IMR-90 (cell line): ENCODE data around the gene NTPCR. TPM values are rescaled to one million over a fixed set of nuclear protein-coding genes. Genes with fewer than 3 reads are reported as not detected.
A peak's percentile ranks its signal among the peaks of the same experiment; 100 is the strongest.

Experiments
- ATAC-seq: fragments of 200-7000 bp; cut with Tn5 transposase; 2 replicates; pipeline ENCODE4 v1.9.1; 2020; ENCODE audit warnings: low read depth, mild to moderate bottlenecking, moderate library complexity
- BruUV-seq: library from RNA; stranded (reverse); fragments of 400-500 nt; replicated peaks from 2 replicates; lab custom pipeline; 2021; lab: Mats Ljungman, UMichigan
- CTCF ChIA-PET: fragments of 300-600 bp; formaldehyde crosslinking; extraction: SDS; loops from one replicate; lab custom pipeline; 2021; ENCODE audit warnings: antibody characterized with exemption; lab: Yijun Ruan, JAX
- POLR2A ChIA-PET: fragments of 300-600 bp; sonication (Branson Sonifier 250); formaldehyde crosslinking; loops from one replicate; lab custom pipeline; 2022; ENCODE audit warnings: antibody characterized with exemption; ENCODE audit not compliant: unreplicated experiment; lab: Charles Lee
- DNase-seq: peaks from one replicate; pipeline ENCODE4 v3.0.0; 2013
- H2AFZ ChIP-seq: replicated peaks from 2 replicates; pipeline ENCODE3; 2013; ENCODE audit warnings: low read length, mild to moderate bottlenecking; ENCODE audit not compliant: poor library complexity
- H2AK5ac ChIP-seq: 2 replicates; pipeline ENCODE4 v1.6.1; 2013; ENCODE audit warnings: low read depth, low read length, inconsistent platforms
- H2AK9ac ChIP-seq: replicated peaks from 2 replicates; pipeline ENCODE3; 2013; ENCODE audit warnings: mild to moderate bottlenecking, low read depth, low read length, moderate library complexity; ENCODE audit not compliant: poor library complexity
- H2BK120ac ChIP-seq: 2 replicates; pipeline ENCODE4 v1.6.1; 2013; ENCODE audit warnings: low read depth, low read length, inconsistent platforms
- H2BK15ac ChIP-seq: 3 replicates; pipeline ENCODE4 v1.6.1; 2013; ENCODE audit warnings: low read depth, low read length, inconsistent platforms
- H2BK20ac ChIP-seq: 2 replicates; pipeline ENCODE4 v1.6.1; 2013; ENCODE audit warnings: low read depth, mild to moderate bottlenecking, inconsistent platforms, low read length, moderate library complexity
- H2BK5ac ChIP-seq: 2 replicates; pipeline ENCODE4 v1.6.1; 2013; ENCODE audit warnings: mild to moderate bottlenecking, low read depth, low read length, inconsistent platforms; ENCODE audit not compliant: poor library complexity, severe bottlenecking
- H3K14ac ChIP-seq: replicated peaks from 2 replicates; pipeline ENCODE4 v1.6.1; 2013; ENCODE audit warnings: low read depth, low read length, inconsistent platforms
- H3K18ac ChIP-seq: 2 replicates; pipeline ENCODE4 v1.6.1; 2013; ENCODE audit warnings: low read depth, low read length, control low read depth
- H3K23ac ChIP-seq: 2 replicates; pipeline ENCODE4 v1.6.1; 2013; ENCODE audit warnings: low read depth, low read length, inconsistent platforms
- H3K27ac ChIP-seq: 2 replicates; pipeline ENCODE4 v1.5.1; 2013; ENCODE audit warnings: mild to moderate bottlenecking, control low read depth, low read length; ENCODE audit not compliant: insufficient read depth
- H3K27me3 ChIP-seq: 2 replicates; pipeline ENCODE4 v1.6.1; 2013; ENCODE audit warnings: low read length; ENCODE audit not compliant: control insufficient read depth, insufficient read depth
- H3K36me3 ChIP-seq: 2 replicates; pipeline ENCODE4 v1.6.1; 2013; ENCODE audit warnings: low read length, mixed read lengths; ENCODE audit not compliant: control insufficient read depth, insufficient read depth
- H3K4ac ChIP-seq: 2 replicates; pipeline ENCODE4 v1.6.1; 2013; ENCODE audit warnings: low read depth, low read length, inconsistent platforms
- H3K4me1 ChIP-seq: 2 replicates; pipeline ENCODE4 v1.6.1; 2013; ENCODE audit warnings: low read length, mixed read lengths; ENCODE audit not compliant: control insufficient read depth, insufficient read depth
- H3K4me2 ChIP-seq: 2 replicates; pipeline ENCODE4 v1.6.1; 2013; ENCODE audit warnings: low read depth, mild to moderate bottlenecking, control low read depth, low read length, moderate library complexity
- H3K4me3 ChIP-seq: 2 replicates; pipeline ENCODE4 v1.5.1; 2013; ENCODE audit warnings: low read depth, mild to moderate bottlenecking, control low read depth, low read length, moderate library complexity; ENCODE audit not compliant: insufficient read depth
- H3K56ac ChIP-seq: 2 replicates; pipeline ENCODE4 v1.6.1; 2013; ENCODE audit warnings: low read length, inconsistent platforms; ENCODE audit not compliant: insufficient read depth; ENCODE audit errors: extremely low read depth
- H3K79me1 ChIP-seq, 2 experiments: 2 replicates each; pipeline ENCODE4 v1.6.1; 2013; ENCODE audit warnings: low read length in 2 of 2, inconsistent platforms in 1 of 2, low read depth in 1 of 2
- H3K9ac ChIP-seq: 2 replicates; pipeline ENCODE4 v1.6.1; 2013; ENCODE audit warnings: low read depth, low read length, control low read depth
- H3K9me1 ChIP-seq: 2 replicates; pipeline ENCODE4 v1.6.1; 2013; ENCODE audit warnings: low read length, inconsistent platforms; ENCODE audit not compliant: insufficient read depth
- H3K9me3 ChIP-seq: 2 replicates; pipeline ENCODE4 v1.6.1; 2013; ENCODE audit warnings: low read length; ENCODE audit not compliant: control insufficient read depth, insufficient read depth
- H4K20me1 ChIP-seq: 2 replicates; pipeline ENCODE4 v1.6.1; 2013; ENCODE audit warnings: low read length, inconsistent platforms; ENCODE audit not compliant: insufficient read depth
- H4K5ac ChIP-seq: 2 replicates; pipeline ENCODE4 v1.6.1; 2013; ENCODE audit warnings: mild to moderate bottlenecking, low read depth, low read length, control low read depth
- H4K8ac ChIP-seq, 2 experiments: 2 replicates each; pipeline ENCODE4 v1.6.1; 2013; ENCODE audit warnings: low read depth in 2 of 2, low read length in 2 of 2, control low read depth in 1 of 2, inconsistent platforms in 1 of 2
- H4K91ac ChIP-seq: 2 replicates; pipeline ENCODE4 v1.6.1; 2013; ENCODE audit warnings: low read depth, low read length, inconsistent platforms; ENCODE audit not compliant: insufficient read depth
- BHLHE40 ChIP-seq: fragments of 150-350 bp; IDR thresholded peaks from 2 replicates; pipeline ENCODE4 v1.6.1; 2016; ENCODE audit warnings: mild to moderate bottlenecking, low read depth, low read length
- CEBPB ChIP-seq: IDR thresholded peaks from 2 replicates; pipeline ENCODE4 v1.6.1; 2012; ENCODE audit warnings: low read depth, low read length, improper control_type of control experiment
- CHD1 ChIP-seq: IDR thresholded peaks from 2 replicates; pipeline ENCODE4 v1.6.1; 2012; ENCODE audit warnings: low read depth, low read length, improper control_type of control experiment
- CTCF ChIP-seq: conservative IDR thresholded peaks from 2 replicates; pipeline ENCODE4 v1.5.1; 2012; ENCODE audit warnings: mild to moderate bottlenecking, low read depth, low read length, improper control_type of control experiment
- FOS ChIP-seq: fragments of 150-350 bp; IDR thresholded peaks from 2 replicates; pipeline ENCODE4 v1.6.1; 2016; ENCODE audit warnings: low read depth, low read length
- MAFK ChIP-seq: IDR thresholded peaks from 2 replicates; pipeline ENCODE4 v1.6.1; 2012; ENCODE audit warnings: low read depth, low read length, improper control_type of control experiment
- MXI1 ChIP-seq: IDR thresholded peaks from 2 replicates; pipeline ENCODE4 v1.6.1; 2012; ENCODE audit warnings: low read depth, mild to moderate bottlenecking, low read length, moderate library complexity, borderline replicate concordance
- RAD21 ChIP-seq: IDR thresholded peaks from 2 replicates; pipeline ENCODE4 v1.6.1; 2012; ENCODE audit warnings: low read length, improper control_type of control experiment
- RCOR1 ChIP-seq: IDR thresholded peaks from 2 replicates; pipeline ENCODE4 v1.6.1; 2012; ENCODE audit warnings: mild to moderate bottlenecking, low read length, improper control_type of control experiment; ENCODE audit not compliant: insufficient replicate concordance
- SMC3 ChIP-seq: fragments of 150-350 bp; IDR thresholded peaks from 2 replicates; pipeline ENCODE4 v1.6.1; 2016; ENCODE audit warnings: low read depth, mild to moderate bottlenecking, antibody characterized with exemption, low read length, moderate library complexity
- WGBS, 2 experiments: methylation state at CpG; one replicate each; pipeline versions ENCODE4 v1.1.5 to v1.1.7; 2013; ENCODE audit warnings: missing lambda C conversion rate in 2 of 2; ENCODE audit not compliant: insufficient read length in 1 of 2; ENCODE audit errors: extremely low coverage in 2 of 2; 5-methylcytosine and 5-hydroxymethylcytosine counted together
- dilution Hi-C: fragments of 300-500 bp; cut with HindIII; formaldehyde crosslinking; loops from one replicate; pipeline ENCODE4 v1.14.3; 2018; ENCODE audit warnings: low sequenced_read_pairs; ENCODE audit not compliant: unreplicated experiment
- in situ Hi-C: fragments of 300-500 bp; cut with MboI; formaldehyde crosslinking; loops from 3 replicates; pipeline ENCODE4 v1.14.3; 2019; ENCODE audit warnings: low sequenced_read_pairs, inconsistent platforms, mixed read lengths
- intact Hi-C: fragments of 100-400 bp; cut with micrococcal nuclease; formaldehyde crosslinking; loops from 2 replicates; pipeline ENCODE4 v1.10.0; 2022
- polyA plus RNA-seq, 3 experiments: library from polyadenylated mRNA; depleted of rRNA; stranded (reverse); fragments of >200 nt; gene quantifications; 2 replicates each; pipeline ENCODE4 v1.2.3, GENCODE V29; 2012; ENCODE audit warnings: low replicate concordance in 1 of 3
- total RNA-seq: library from RNA; depleted of rRNA; stranded (reverse); fragments of >200 nt; gene quantifications from 2 replicates; pipeline ENCODE4 v1.2.3, GENCODE V29; 2012
- TF ChIP-seq, protein P1 (sequence below): fragments of 150-350 bp; IDR thresholded peaks from 2 replicates; pipeline ENCODE4 v1.6.1; 2017; ENCODE audit warnings: mild to moderate bottlenecking, antibody characterized with exemption, low read length, low read depth

NTPCR gene
- total and polyA plus RNA-seq, 2 of the 4 experiments (the other 2 are of a cell fraction), result 13.3 to 16.5 TPM

DNA sequence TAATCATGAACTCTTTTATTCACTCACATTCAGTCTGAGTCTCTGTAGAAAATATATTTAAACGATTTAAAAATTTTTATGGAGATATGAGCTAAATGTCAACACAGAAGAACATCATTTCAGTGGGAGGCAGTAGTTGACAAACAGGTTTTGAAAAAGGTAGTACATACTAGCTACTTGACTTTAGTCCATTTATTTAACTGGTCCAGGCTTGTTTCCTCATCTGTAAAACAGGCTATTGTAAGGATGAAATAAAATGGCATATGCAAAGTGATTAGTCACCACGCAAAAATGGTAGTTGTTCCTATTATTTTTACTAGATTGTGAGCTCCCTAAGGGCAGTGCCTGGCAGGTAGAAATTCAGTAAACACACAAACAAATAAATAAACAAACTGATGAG lies 75.2 kb downstream of the NTPCR start:
- Histone ChIP-seq H3K23ac (no peak overlapping the region), H4K91ac (no peak overlapping the region), H3K4me2 (no peak overlapping the region), H2BK120ac (0 out of 2 replicates have a peak overlapping the region, but pooled peaks have one; percentile 35), H4K8ac (no peak overlapping the region), H3K79me1 (no peaks in the 10 kb centered on the region), H3K56ac (no peak overlapping the region), H4K5ac (no peak overlapping the region), H3K4me1 (peaks cover 7% of the 10 kb centered on the region; the same call in 1 of the 2 replicates), H2AK9ac (no peak overlapping the region), H2BK20ac (no peak overlapping the region), H3K9ac (no peak overlapping the region), H3K18ac (no peak overlapping the region), H2BK5ac (no peak overlapping the region), H3K9me3 (no peaks in the 10 kb centered on the region), H2BK15ac (0 out of 3 replicates have a peak overlapping the region, but pooled peaks have one; percentile 72), H3K27ac (no peak overlapping the region), H4K20me1 (no peaks in the 10 kb centered on the region), H3K9me1 (no peaks in the 10 kb centered on the region), H2AK5ac (no peak overlapping the region), H3K4ac (no peak overlapping the region), H3K36me3 (0 out of 2 replicates have a peak, but pooled peaks cover 2% of the 10 kb centered on the region), H3K27me3 (no peaks in the 10 kb centered on the region), H3K14ac (no peak overlapping the region), H2AFZ (no peak overlapping the region), H3K4me3 (no peak overlapping the region)
- DNase-seq (peak; percentile 26), ATAC-seq (no peak; the same call in 1 of the 2 replicates)
- in situ Hi-C loops, result no loop called here
- intact Hi-C loops, result loop anchor here (2.0 kb wide), 1 partner anchor 395 kb away; the partner anchor contains the start of gene SIPA1L2
- TF ChIP-seq MAFK (no peak), FOS (no peak), MXI1 (no peak), CEBPB (no peak), CHD1 (no peak), RCOR1 (no peak), CTCF (no peak), RAD21 (no peak), BHLHE40 (no peak), SMC3 (no peak)
- TF ChIP-seq, protein P1, sequence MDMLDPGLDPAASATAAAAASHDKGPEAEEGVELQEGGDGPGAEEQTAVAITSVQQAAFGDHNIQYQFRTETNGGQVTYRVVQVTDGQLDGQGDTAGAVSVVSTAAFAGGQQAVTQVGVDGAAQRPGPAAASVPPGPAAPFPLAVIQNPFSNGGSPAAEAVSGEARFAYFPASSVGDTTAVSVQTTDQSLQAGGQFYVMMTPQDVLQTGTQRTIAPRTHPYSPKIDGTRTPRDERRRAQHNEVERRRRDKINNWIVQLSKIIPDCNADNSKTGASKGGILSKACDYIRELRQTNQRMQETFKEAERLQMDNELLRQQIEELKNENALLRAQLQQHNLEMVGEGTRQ, result no peak
- no TSS peak for BruUV-seq
- ChIA-PET CTCF (no interaction called here), POLR2A (no interaction called here)
- dilution Hi-C loops, result no loop called here
- no CpG with 5 or more reads among the region's 2 CpGs for WGBS, 2 experiments
